ENCODE data around the gene EPHX1.

Gene EPHX1

GRCh38 chr1:225815526-225816178 lies 5.7 kb downstream of the EPHX1 start:
- no peaks in the 10 kb centered on the region for H3K9me3 ChIP-seq (ENCODE audit: insufficient read depth, low read length)
- DNase-seq (ENCODE audit: low read depth, low spot score) = no peak
- no peak overlapping the region for H3K4me3 ChIP-seq (ENCODE audit: insufficient read length, low read depth)
- peaks cover 20% of the 10 kb centered on the region for H3K4me1 ChIP-seq (ENCODE audit: insufficient read depth, insufficient read length)
- H3K9ac ChIP-seq (ENCODE audit: insufficient read length, low read depth) = no peak overlapping the region
- H3K27me3 ChIP-seq (ENCODE audit: insufficient read depth, insufficient read length) = no peaks in the 10 kb centered on the region
- no peak for TF ChIP-seq ZNF274 (IDR thresholded peaks at IDR 0.05; ENCODE audit: low read depth, low read length)
- no peak for TF ChIP-seq YY1 (IDR thresholded peaks at IDR 0.05; ENCODE audit: insufficient read depth, insufficient read length)
- TF ChIP-seq SUZ12 (IDR thresholded peaks at IDR 0.05; ENCODE audit: extremely low read depth, insufficient read depth, insufficient read length) = no peak
- H3K36me3 ChIP-seq (ENCODE audit: insufficient read depth, insufficient read length, low read length) = peaks cover 39% of the 10 kb centered on the region

- Histone ChIP-seq H3K9ac (ENCODE audit: insufficient read length, low read depth) (peak overlapping the region; percentile 62), H3K4me1 (ENCODE audit: insufficient read depth, insufficient read length) (peaks cover 20% of the 10 kb centered on the region), H3K36me3 (ENCODE audit: insufficient read depth, insufficient read length, low read length) (peaks cover 38% of the 10 kb centered on the region), H3K4me3 (ENCODE audit: insufficient read length, low read depth) (no peak overlapping the region), H3K27me3 (ENCODE audit: insufficient read depth, insufficient read length) (no peaks in the 10 kb centered on the region), H3K9me3 (ENCODE audit: insufficient read depth, low read length) (no peaks in the 10 kb centered on the region)
- TF ChIP-seq ZNF274 (IDR thresholded peaks at IDR 0.05; ENCODE audit: low read depth, low read length) (no peak), YY1 (IDR thresholded peaks at IDR 0.05; ENCODE audit: insufficient read depth, insufficient read length) (no peak), SUZ12 (IDR thresholded peaks at IDR 0.05; ENCODE audit: extremely low read depth, insufficient read depth, insufficient read length) (no peak)
- no peak for DNase-seq (ENCODE audit: low read depth, low spot score)
Measured at GRCh38 chr1:225816643-225817538, 7.0 kb downstream of the EPHX1 start.

- H3K4me3 ChIP-seq (ENCODE audit: insufficient read length, low read depth) = no peak overlapping the region
- TF ChIP-seq SUZ12 (IDR thresholded peaks at IDR 0.05; ENCODE audit: extremely low read depth, insufficient read depth, insufficient read length) (no peak), ZNF274 (IDR thresholded peaks at IDR 0.05; ENCODE audit: low read depth, low read length) (no peak), YY1 (IDR thresholded peaks at IDR 0.05; ENCODE audit: insufficient read depth, insufficient read length) (no peak)
- peaks cover 17% of the 10 kb centered on the region for H3K4me1 ChIP-seq (ENCODE audit: insufficient read depth, insufficient read length)
- H3K27me3 ChIP-seq (ENCODE audit: insufficient read depth, insufficient read length) = no peaks in the 10 kb centered on the region
- no peaks in the 10 kb centered on the region for H3K9me3 ChIP-seq (ENCODE audit: insufficient read depth, low read length)
- no peak for DNase-seq (ENCODE audit: low read depth, low spot score)
- peaks cover 34% of the 10 kb centered on the region for H3K36me3 ChIP-seq (ENCODE audit: insufficient read depth, insufficient read length, low read length)
- H3K9ac ChIP-seq (ENCODE audit: insufficient read length, low read depth) = peak overlapping the region; percentile 62
Measured at GRCh38 chr1:225817611-225818061, 7.7 kb downstream of the EPHX1 start.

- Histone ChIP-seq H3K27me3 (ENCODE audit: insufficient read depth, insufficient read length) (no peaks in the 10 kb centered on the region), H3K4me1 (ENCODE audit: insufficient read depth, insufficient read length) (peaks cover 17% of the 10 kb centered on the region), H3K9me3 (ENCODE audit: insufficient read depth, low read length) (no peaks in the 10 kb centered on the region), H3K4me3 (ENCODE audit: insufficient read length, low read depth) (no peak overlapping the region), H3K9ac (ENCODE audit: insufficient read length, low read depth) (no peak overlapping the region), H3K36me3 (ENCODE audit: insufficient read depth, insufficient read length, low read length) (peaks cover 32% of the 10 kb centered on the region)
- TF ChIP-seq YY1 (IDR thresholded peaks at IDR 0.05; ENCODE audit: insufficient read depth, insufficient read length) (no peak), ZNF274 (IDR thresholded peaks at IDR 0.05; ENCODE audit: low read depth, low read length) (no peak), SUZ12 (IDR thresholded peaks at IDR 0.05; ENCODE audit: extremely low read depth, insufficient read depth, insufficient read length) (no peak)
- DNase-seq (ENCODE audit: low read depth, low spot score) = no peak
Measured at GRCh38 chr1:225818229-225818628, 8.3 kb downstream of the EPHX1 start.

- no peak for TF ChIP-seq YY1 (IDR thresholded peaks at IDR 0.05; ENCODE audit: insufficient read depth, insufficient read length)
- no peak for TF ChIP-seq SUZ12 (IDR thresholded peaks at IDR 0.05; ENCODE audit: extremely low read depth, insufficient read depth, insufficient read length)
- no peak overlapping the region for H3K4me3 ChIP-seq (ENCODE audit: insufficient read length, low read depth)
- DNase-seq (ENCODE audit: low read depth, low spot score) = no peak
Measured at GRCh38 chr1:225819346-225820192, 9.6 kb downstream of the EPHX1 start.

GRCh38 chr1:225820522-225821120 lies 10.7 kb downstream of the EPHX1 start:
- DNase-seq (ENCODE audit: low read depth, low spot score) = no peak
- Histone ChIP-seq H3K27me3 (ENCODE audit: insufficient read depth, insufficient read length) (no peaks in the 10 kb centered on the region), H3K9ac (ENCODE audit: insufficient read length, low read depth) (no peak overlapping the region), H3K4me3 (ENCODE audit: insufficient read length, low read depth) (no peak overlapping the region), H3K36me3 (ENCODE audit: insufficient read depth, insufficient read length, low read length) (peaks cover 20% of the 10 kb centered on the region), H3K4me1 (ENCODE audit: insufficient read depth, insufficient read length) (peaks cover 23% of the 10 kb centered on the region), H3K9me3 (ENCODE audit: insufficient read depth, low read length) (no peaks in the 10 kb centered on the region)
- TF ChIP-seq ZNF274 (IDR thresholded peaks at IDR 0.05; ENCODE audit: low read depth, low read length) (no peak), YY1 (IDR thresholded peaks at IDR 0.05; ENCODE audit: insufficient read depth, insufficient read length) (no peak), SUZ12 (IDR thresholded peaks at IDR 0.05; ENCODE audit: extremely low read depth, insufficient read depth, insufficient read length) (no peak)

More at GRCh38 chr1:225819346-225820192, 9.6 kb downstream of the EPHX1 start:
- H3K4me1 ChIP-seq (ENCODE audit: insufficient read depth, insufficient read length) = peaks cover 19% of the 10 kb centered on the region
- H3K9ac ChIP-seq (ENCODE audit: insufficient read length, low read depth) = no peak overlapping the region
- H3K9me3 ChIP-seq (ENCODE audit: insufficient read depth, low read length) = no peaks in the 10 kb centered on the region
- H3K36me3 ChIP-seq (ENCODE audit: insufficient read depth, insufficient read length, low read length) = peaks cover 25% of the 10 kb centered on the region
- H3K27me3 ChIP-seq (ENCODE audit: insufficient read depth, insufficient read length) = no peaks in the 10 kb centered on the region

All from NT2/D1 (cell line).